Activated CD8-positive, alpha-beta memory T cell treated with anti-CD3 and anti-CD28 coated beads, Interleukin-2, amount 50 U/mL, for 1 hour (primary cell): ENCODE results near the gene PDE8A.
"Not testable (repeated sequence)": the region's sequence is repeated elsewhere in the genome, so short reads cannot be mapped to it uniquely, and the experiment has no call there.

Source experiments
- DNase-seq: peaks from one replicate; pipeline ENCODE4 v3.0.0-alpha.2; 2020; ENCODE audit errors: extremely low read depth

The PDE8A gene

DNA sequence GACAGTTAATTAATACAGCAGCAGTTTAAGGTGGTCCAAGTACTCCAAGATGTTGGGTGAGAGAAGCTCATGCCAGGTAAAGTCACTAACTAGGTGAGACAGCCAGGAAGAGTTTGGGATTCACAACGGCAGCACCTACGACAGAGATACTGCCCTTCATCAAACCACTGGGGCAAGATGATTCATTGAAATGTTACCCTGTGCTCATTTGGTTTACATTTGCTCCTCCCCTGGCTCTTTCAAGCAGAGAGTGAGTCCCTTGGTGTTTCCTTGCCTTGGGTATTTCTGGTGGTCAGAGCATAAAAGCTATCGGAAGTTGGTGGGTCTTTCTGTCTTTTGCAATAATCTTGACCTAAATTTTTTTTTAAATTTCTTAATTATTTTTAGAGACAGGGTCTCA is 19.9 kb upstream of the PDE8A start:
- DNase-seq = no peak

GRCh38 chr15:84962955-84963354 is 18.7 kb upstream of the PDE8A start:
- DNase-seq = no peak

- no peak for DNase-seq
These were observed 14.3 kb upstream of the PDE8A start for GRCh38 chr15:84967380-84967779.

DNA sequence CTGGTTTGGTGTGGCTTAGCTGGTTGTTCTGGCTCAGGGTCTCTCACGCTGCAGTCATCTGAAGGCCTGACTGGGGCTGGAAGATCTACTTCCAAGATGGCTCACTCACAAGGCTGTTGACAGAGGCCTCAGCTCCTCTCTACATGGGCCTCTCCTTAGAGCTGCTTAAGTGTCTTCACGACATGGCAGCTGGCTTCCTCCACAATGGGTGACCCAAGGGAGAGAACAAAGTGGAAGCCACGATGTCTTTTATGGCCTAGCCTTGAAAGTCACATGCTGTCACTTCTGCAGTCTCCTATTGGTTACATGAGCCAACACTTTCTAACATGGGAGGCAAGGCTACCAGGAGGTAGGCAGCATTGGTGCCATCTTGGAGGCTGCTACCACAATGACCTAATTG is 13.4 kb upstream of the PDE8A start:
- DNase-seq = no peak

GRCh38 chr15:84969257-84969656 is 12.4 kb upstream of the PDE8A start:
- DNase-seq = no peak

- no peak for DNase-seq
These were observed 10.8 kb upstream of the PDE8A start for GRCh38 chr15:84970843-84971242.

GRCh38 chr15:84973492-84974460 is 7.9 kb upstream of the PDE8A start:
- no peak for DNase-seq

DNA sequence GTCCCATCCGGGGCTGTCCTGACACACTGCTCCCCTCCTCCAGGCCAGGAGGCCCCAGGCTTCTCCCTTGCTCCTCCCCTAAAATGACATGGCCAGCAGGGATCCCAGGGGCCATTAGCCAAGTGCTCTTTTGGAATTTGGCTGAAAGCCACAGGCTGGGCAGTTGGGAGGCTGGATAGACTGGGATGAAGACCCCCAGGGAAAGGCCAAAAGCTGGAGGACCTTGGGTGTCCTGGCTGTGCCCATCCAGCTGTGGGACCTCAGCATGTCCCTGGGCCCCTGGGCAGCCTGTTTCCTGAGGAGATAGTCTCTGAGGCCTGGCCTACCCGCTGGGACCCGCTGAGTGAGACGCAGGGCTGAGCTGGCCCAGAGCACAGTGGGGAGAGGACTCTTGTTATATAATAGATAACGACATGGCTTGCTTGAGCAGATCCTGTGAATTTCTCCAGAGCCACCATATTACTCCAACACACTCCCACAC is 5.7 kb upstream of the PDE8A start:
- no peak for DNase-seq

DNA sequence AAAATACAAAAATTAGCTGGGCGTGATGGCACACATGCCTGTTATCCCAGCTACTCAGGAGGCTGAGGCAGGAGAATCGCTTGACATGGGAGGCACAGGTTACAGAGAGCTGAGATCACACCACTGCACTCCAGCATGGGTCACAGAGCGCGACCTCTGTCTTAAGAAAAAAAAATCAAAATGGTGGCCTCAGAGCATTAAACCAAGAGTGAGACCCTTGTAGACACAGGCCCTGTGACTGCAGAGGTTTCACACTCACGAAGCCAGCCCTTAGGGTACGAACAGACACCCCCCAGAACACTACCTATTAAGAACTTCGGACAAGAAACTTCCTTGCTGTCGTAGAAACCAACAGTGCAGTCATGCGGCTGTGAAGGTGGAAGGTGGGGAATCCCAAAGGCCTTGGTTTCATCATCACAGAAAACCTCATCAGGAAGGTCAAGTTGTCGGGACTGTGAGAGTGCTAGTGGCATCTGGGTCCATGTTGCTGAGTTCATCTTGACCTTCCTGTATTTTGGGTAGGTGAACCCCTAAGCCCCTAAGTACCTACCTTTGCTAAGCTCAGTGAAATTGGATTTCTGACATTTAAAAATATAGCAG is 4.8 kb upstream of the PDE8A start:
- no peak for DNase-seq

GRCh38 chr15:84979651-84980050 is 2.0 kb upstream of the PDE8A start:
- no peak for DNase-seq

- DNase-seq = peak; percentile 51
These were observed 1.2 kb upstream of the PDE8A start for GRCh38 chr15:84980196-84981053.

DNA sequence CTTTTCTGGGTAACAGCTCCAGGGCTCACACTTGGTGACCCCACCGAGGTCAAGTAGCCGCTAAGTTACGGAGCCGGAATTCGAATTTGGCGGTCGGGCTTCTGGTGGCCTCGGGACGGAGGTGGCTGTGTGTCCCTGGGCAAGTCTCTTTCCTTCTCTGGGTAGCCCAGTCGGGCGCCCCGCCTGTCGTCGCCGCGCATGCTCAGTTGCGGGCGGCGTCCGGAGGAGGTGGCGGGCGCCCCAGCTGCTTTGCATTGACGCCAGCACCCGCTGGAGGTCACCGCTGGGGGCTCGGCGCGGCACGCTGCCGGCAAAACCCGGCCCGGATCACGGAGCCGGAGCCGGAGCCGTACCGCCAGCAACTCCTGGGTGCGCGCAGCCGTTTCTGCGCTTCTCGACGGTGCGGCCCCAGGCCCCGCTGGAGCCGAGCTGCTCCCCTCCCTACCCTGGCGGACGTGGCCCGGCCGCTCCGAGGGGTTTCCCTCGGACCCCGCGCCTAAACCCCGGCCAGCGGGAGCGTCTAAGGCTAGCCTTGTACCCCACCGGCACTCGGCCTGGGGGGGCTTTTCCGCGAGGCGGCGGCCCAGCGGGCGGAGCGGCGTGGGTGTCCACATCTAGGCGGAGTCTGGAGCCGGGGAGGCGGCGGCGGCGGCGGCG is 474 bp upstream of the PDE8A start:
- peak; percentile 82 for DNase-seq

- no peak for DNase-seq
These were observed 755 bp downstream of the PDE8A start for GRCh38 chr15:84982301-84982920.

GRCh38 chr15:84983294-84983693 is 1.6 kb downstream of the PDE8A start:
- DNase-seq = no peak

GRCh38 chr15:84983711-84984110 is 2.1 kb downstream of the PDE8A start:
- no peak for DNase-seq

GRCh38 chr15:84985158-84985557 is 3.5 kb downstream of the PDE8A start:
- DNase-seq = no peak

- DNase-seq = not testable (repeated sequence)
These were observed 5.7 kb downstream of the PDE8A start for GRCh38 chr15:84987351-84987750.

GRCh38 chr15:84987949-84988624 is 6.4 kb downstream of the PDE8A start:
- DNase-seq = no peak

GRCh38 chr15:84988909-84989644 is 7.4 kb downstream of the PDE8A start:
- DNase-seq = no peak

GRCh38 chr15:84990507-84990906 is 8.9 kb downstream of the PDE8A start:
- DNase-seq = no peak
